ENCODE data around the gene MSANTD2. TPM values are rescaled to one million over a fixed set of nuclear protein-coding genes. Genes with fewer than 3 reads are reported as not detected.

MSANTD2 gene
- polyA plus RNA-seq, 1 of the 3 experiments (the other 2 are of a cell fraction), result 6.4 TPM

- Histone ChIP-seq H4K20me1 (ENCODE audit: insufficient read depth) (no peaks in the 10 kb centered on the region), H3K79me2 (ENCODE audit: insufficient read depth) (no peaks in the 10 kb centered on the region), H3K9me3 (no peaks in the 10 kb centered on the region), H3K36me3 (replicated peaks in 1 of 2; ENCODE audit: control insufficient read depth in 1 of 2, insufficient read depth in 2 of 2, low read length in 1 of 2) (no peaks in the 10 kb centered on the region), H3K9me2 (no peaks in the 10 kb centered on the region), H3K4me3 (ENCODE audit: low read depth in 2 of 2, low read length in 1 of 2) (no peak overlapping the region), H2AFZ (ENCODE audit: low read depth) (no peak overlapping the region), H3K4me1 (ENCODE audit: control insufficient read depth in 1 of 2, insufficient read depth in 2 of 2, low read depth in 1 of 2, low read length in 1 of 2) (no peaks in the 10 kb centered on the region; a peak in 1 of 4 replicates), H3K27me3 (ENCODE audit: insufficient read depth) (no peaks in the 10 kb centered on the region), H3K9ac (no peak overlapping the region), H3K4me2 (no peak overlapping the region), H3F3A (replicated peaks; ENCODE audit: insufficient read depth) (peaks cover 6% of the 10 kb centered on the region), H3K27ac (ENCODE audit: low read depth in 2 of 2, low read length in 1 of 2) (no peak overlapping the region)
- POLR2A ChIA-PET, result interaction anchor here (0.6 kb wide), 1 partner anchor 98 kb away, joined by 4 read pairs; no protein-coding TSS in a partner anchor
- CTCF ChIA-PET, result interaction anchor here (1.0 to 5.3 kb wide), 5 partner anchors 10 to 114 kb away, joined by 3 to 31 read pairs (median 9); partner anchors contain the start of genes ESAM and NRGN
- no peak for TF ChIP-seq RAD21 (IDR thresholded peaks at IDR 0.05; ENCODE audit: low read length)
- TF ChIP-seq TCF12 (IDR thresholded peaks at IDR 0.05), result no peak
- TF ChIP-seq RFX5 (IDR thresholded peaks at IDR 0.05; ENCODE audit: low read length), result no peak
- TF ChIP-seq NRF1 (IDR thresholded peaks at IDR 0.05; ENCODE audit: low read depth, low read length), result no peak
- TF ChIP-seq SIN3A (IDR thresholded peaks at IDR 0.05; ENCODE audit: borderline replicate concordance, low read depth, low read length), result no peak
- TF ChIP-seq JUND (IDR thresholded peaks at IDR 0.05), result no peak
- TF ChIP-seq POLR2AphosphoS5 (IDR thresholded peaks at IDR 0.05; ENCODE audit: low read depth, low read length), result no peak
- DNase-seq, result peak; percentile 27
Observed at GRCh38 chr11:124753205-124753604, 47.0 kb downstream of the MSANTD2 start.

DNA sequence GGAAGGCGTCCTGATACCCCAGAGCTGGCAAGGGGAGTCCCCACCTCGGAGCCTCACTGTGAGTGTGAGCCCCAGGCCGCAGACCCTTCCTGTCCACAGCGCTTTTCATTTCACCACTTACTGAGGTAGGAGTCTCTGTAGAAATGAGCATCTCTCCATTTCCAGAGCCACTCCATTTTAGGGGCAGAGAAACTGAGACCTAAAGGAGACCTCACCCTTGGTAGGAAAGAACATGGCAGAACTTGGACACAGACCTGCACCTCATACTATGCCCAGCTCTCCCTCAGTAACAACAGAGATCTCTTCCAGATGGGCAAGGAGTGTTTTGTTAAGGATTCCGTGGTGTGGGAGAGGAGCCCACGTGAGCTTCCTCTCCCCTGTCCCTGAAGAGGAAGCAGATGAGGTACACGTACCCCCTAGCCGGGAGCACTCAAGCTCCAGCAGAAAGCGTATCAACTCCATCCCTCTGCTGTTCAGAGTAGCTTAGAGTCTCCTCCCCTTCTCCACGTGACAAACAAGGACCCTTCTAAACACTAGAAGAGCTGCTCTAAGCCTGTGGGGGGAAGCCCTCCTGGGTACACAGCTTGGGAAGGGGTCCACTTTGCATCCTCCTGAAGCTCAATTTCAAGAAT is 47.6 kb downstream of the MSANTD2 start:
- peaks cover 6% of the 10 kb centered on the region for H3F3A ChIP-seq (replicated peaks; ENCODE audit: insufficient read depth)
- no peaks in the 10 kb centered on the region for H3K36me3 ChIP-seq (replicated peaks in 1 of 2; ENCODE audit: control insufficient read depth in 1 of 2, insufficient read depth in 2 of 2, low read length in 1 of 2)
- H3K4me3 ChIP-seq (ENCODE audit: low read depth in 2 of 2, low read length in 1 of 2), result no peak overlapping the region
- H3K27ac ChIP-seq (ENCODE audit: low read depth in 2 of 2, low read length in 1 of 2), result no peak overlapping the region
- no peaks in the 10 kb centered on the region for H3K27me3 ChIP-seq (ENCODE audit: insufficient read depth)
- 91% methylated on average over 8 of the region's 10 CpGs for WGBS (ENCODE audit: low lambda C conversion rate)
- H3K79me2 ChIP-seq (ENCODE audit: insufficient read depth), result no peaks in the 10 kb centered on the region
- H4K20me1 ChIP-seq (ENCODE audit: insufficient read depth), result no peaks in the 10 kb centered on the region
- no peak overlapping the region for H3K4me2 ChIP-seq
- ChIA-PET POLR2A (interaction anchor here (0.6 to 0.7 kb wide), 2 partner anchors 9 to 97 kb away, joined by 3 to 4 read pairs; no protein-coding TSS in a partner anchor), CTCF (interaction anchor here (1.1 to 5.3 kb wide), 7 partner anchors 11 to 124 kb away, joined by 3 to 31 read pairs (median 4); partner anchors contain the start of genes ESAM and NRGN)
- DNase-seq, result peak; percentile 27
- TF ChIP-seq TCF12 (IDR thresholded peaks at IDR 0.05) (no peak), TEAD4 (IDR thresholded peaks at IDR 0.05; ENCODE audit: borderline replicate concordance, insufficient read depth) (no peak), GATA2 (CRISPR knock-in tag; IDR thresholded peaks at IDR 0.05) (no peak), NFIC (IDR thresholded peaks at IDR 0.05; ENCODE audit: borderline replicate concordance) (no peak), JUND (IDR thresholded peaks at IDR 0.05) (no peak), MXI1 (IDR thresholded peaks at IDR 0.05; ENCODE audit: low read depth, low read length) (no peak), POLR2AphosphoS5 (IDR thresholded peaks at IDR 0.05; ENCODE audit: low read depth, low read length) (no peak), RXRA (IDR thresholded peaks at IDR 0.05; ENCODE audit: borderline replicate concordance, low read depth) (no peak)
- H3K4me1 ChIP-seq (ENCODE audit: control insufficient read depth in 1 of 2, insufficient read depth in 2 of 2, low read depth in 1 of 2, low read length in 1 of 2), result no peaks in the 10 kb centered on the region
- H3K9me2 ChIP-seq, result no peaks in the 10 kb centered on the region
- H3K9ac ChIP-seq, result no peak overlapping the region
- H3K9me3 ChIP-seq, result no peaks in the 10 kb centered on the region
- no peak overlapping the region for H2AFZ ChIP-seq (ENCODE audit: low read depth)

Measured in SK-N-SH (cell line).